Chondrocyte (in vitro differentiated cells): ENCODE measurements around the gene BRINP2. TPM values are rescaled to one million over a fixed set of nuclear protein-coding genes. Genes with fewer than 3 reads are reported as not detected.

Experiments used
- DNase-seq: peaks from one replicate; pipeline ENCODE4 v3.0.0; 2021; ENCODE audit warnings: mixed read lengths, low spot score
- H3K27ac Mint-ChIP-seq: one replicate; pipeline ENCODE4 v1.8.0; 2021; ENCODE audit warnings: mild to moderate bottlenecking, moderate library complexity, mixed read lengths; ENCODE audit not compliant: unreplicated experiment
- H3K27me3 Mint-ChIP-seq: 2 replicates; pipeline ENCODE4 v1.8.0; 2021; ENCODE audit warnings: low read depth, mixed read lengths
- H3K36me3 Mint-ChIP-seq: 2 replicates; pipeline ENCODE4 v1.8.0; 2021; ENCODE audit warnings: low read depth, mixed read lengths
- H3K4me1 Mint-ChIP-seq: 2 replicates; pipeline ENCODE4 v1.8.0; 2021; ENCODE audit warnings: low read depth, mild to moderate bottlenecking, mixed read lengths
- H3K4me3 Mint-ChIP-seq: one replicate; pipeline ENCODE4 v1.8.0; 2021; ENCODE audit warnings: mild to moderate bottlenecking, moderate library complexity, mixed read lengths; ENCODE audit not compliant: unreplicated experiment
- H3K9me3 Mint-ChIP-seq: 2 replicates; pipeline ENCODE4 v1.8.0; 2021; ENCODE audit warnings: low read depth, mixed read lengths
- CTCF ChIP-seq: fragments of 200-600 bp; sonication (generic); IDR thresholded peaks from 2 replicates; pipeline ENCODE4 v1.5.0; 2021; ENCODE audit warnings: antibody characterized with exemption, mild to moderate bottlenecking, moderate library complexity
- total RNA-seq: library from RNA; stranded (reverse); gene quantifications from 3 replicates; pipeline ENCODE4 v1.2.1, GENCODE V29; 2021

BRINP2 gene
- total RNA-seq, 1 donor from 2014 or later, result not detected

DNA sequence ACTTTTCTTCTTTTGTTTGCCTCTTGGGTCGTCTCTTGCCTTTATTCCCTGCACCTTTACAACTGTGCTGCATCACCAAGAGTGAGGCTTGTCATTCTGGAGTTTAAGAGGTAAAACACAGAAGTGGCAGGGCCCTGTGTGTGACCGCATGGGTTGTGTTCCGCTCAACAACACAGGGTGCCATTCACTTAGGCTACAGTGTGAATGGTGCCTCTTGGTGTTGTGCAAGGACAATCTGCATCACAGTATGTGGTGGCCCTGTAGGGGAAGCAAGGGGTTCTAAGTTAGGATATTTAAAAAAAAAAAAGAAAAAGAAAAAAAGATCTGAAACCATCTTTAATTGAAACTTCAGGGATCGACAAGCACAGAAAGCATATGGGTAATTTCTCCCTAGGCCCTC, 38.2 kb downstream of the BRINP2 start:
- Mint-ChIP-seq H3K27me3 (no peaks in the 10 kb centered on the region), H3K27ac (no peak overlapping the region), H3K4me1 (peaks cover 8% of the 10 kb centered on the region), H3K4me3 (no peak overlapping the region), H3K9me3 (no peaks in the 10 kb centered on the region), H3K36me3 (no peaks in the 10 kb centered on the region)
- no peak for TF ChIP-seq CTCF
- DNase-seq, result no peak

DNA sequence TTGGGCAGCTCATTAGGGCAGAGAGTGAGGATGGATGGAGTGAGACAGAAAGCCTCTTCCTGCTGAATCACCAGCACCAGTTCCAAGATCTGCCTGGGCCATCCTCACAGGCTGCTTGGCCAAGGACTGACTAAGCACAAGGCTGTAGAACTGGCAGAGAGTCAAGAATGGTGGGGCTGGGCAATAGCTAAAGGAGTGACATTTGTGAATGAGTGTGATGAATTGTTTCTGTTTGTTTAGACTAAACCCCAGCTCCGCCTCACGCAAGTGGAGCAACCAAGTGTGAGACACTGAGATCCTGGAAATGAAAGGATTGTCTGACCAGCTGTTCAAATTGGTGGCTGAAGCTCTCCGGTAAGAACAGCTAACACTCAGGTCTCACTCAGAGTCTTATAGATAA, 38.6 kb downstream of the BRINP2 start:
- Mint-ChIP-seq H3K4me1 (peaks cover 8% of the 10 kb centered on the region), H3K9me3 (no peaks in the 10 kb centered on the region), H3K27ac (no peak overlapping the region), H3K27me3 (no peaks in the 10 kb centered on the region), H3K4me3 (no peak overlapping the region), H3K36me3 (no peaks in the 10 kb centered on the region)
- no peak for TF ChIP-seq CTCF
- DNase-seq, result no peak

GRCh38 chr1:177210071-177210470, 39.3 kb downstream of the BRINP2 start:
- TF ChIP-seq CTCF, result no peak
- no peak for DNase-seq
- no peak overlapping the region for H3K4me3 Mint-ChIP-seq
- H3K9me3 Mint-ChIP-seq, result no peaks in the 10 kb centered on the region
- no peaks in the 10 kb centered on the region for H3K36me3 Mint-ChIP-seq
- peaks cover 8% of the 10 kb centered on the region for H3K4me1 Mint-ChIP-seq
- no peaks in the 10 kb centered on the region for H3K27me3 Mint-ChIP-seq
- no peak overlapping the region for H3K27ac Mint-ChIP-seq

DNA sequence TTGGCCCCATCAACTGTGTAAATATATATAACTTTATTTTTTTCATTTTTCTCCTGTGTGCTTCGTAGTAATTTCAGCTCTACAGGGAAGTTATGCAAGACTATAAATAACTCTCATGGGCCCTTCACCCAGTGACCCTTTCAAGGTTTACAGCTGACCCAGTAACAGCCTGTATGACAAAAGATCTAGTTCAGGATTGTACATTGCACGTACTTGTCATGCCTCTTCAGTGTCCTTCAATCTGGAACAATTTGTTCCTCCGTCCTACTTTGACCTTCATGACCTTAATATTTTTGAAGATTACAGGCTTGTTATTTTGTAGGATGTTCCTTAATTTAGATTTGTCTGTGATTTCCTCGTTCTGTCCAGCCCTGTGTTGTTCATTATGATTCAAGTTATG, 40.5 kb downstream of the BRINP2 start:
- no peak overlapping the region for H3K27ac Mint-ChIP-seq
- no peak for DNase-seq
- peaks cover 3% of the 10 kb centered on the region for H3K9me3 Mint-ChIP-seq
- peaks cover 8% of the 10 kb centered on the region for H3K4me1 Mint-ChIP-seq
- no peaks in the 10 kb centered on the region for H3K36me3 Mint-ChIP-seq
- TF ChIP-seq CTCF, result no peak
- no peaks in the 10 kb centered on the region for H3K27me3 Mint-ChIP-seq
- no peak overlapping the region for H3K4me3 Mint-ChIP-seq

GRCh38 chr1:177216587-177217202, 45.9 kb downstream of the BRINP2 start:
- Mint-ChIP-seq H3K4me3 (no peak overlapping the region), H3K36me3 (no peaks in the 10 kb centered on the region), H3K27ac (no peak overlapping the region), H3K27me3 (peaks cover 3% of the 10 kb centered on the region), H3K9me3 (peaks cover 19% of the 10 kb centered on the region), H3K4me1 (no peaks in the 10 kb centered on the region)
- TF ChIP-seq CTCF, result no peak
- DNase-seq, result no peak
